SK-N-SH (cell line): Measurements from ENCODE around the gene PPP1R36. TPM values are rescaled to one million over a fixed set of nuclear protein-coding genes. Genes with fewer than 3 reads are reported as not detected.

Experiments
- CTCF ChIA-PET: fragments of 300-600, 350-600 bp; formaldehyde crosslinking; extraction: SDS; loops from one replicate; lab custom pipeline; 2021; lab: Yijun Ruan, JAX
- POLR2A ChIA-PET: fragments of 350-600 bp; sonication (Branson Sonifier 250); formaldehyde crosslinking; extraction: SDS; loops from one replicate; lab custom pipeline; 2020; ENCODE audit warnings: antibody characterized with exemption, inconsistent platforms; lab: Yijun Ruan, JAX
- DNase-seq: peaks from one replicate; pipeline ENCODE4 v3.0.0; 2012
- H2AFZ ChIP-seq: fragments of 200-600 bp; sonication (generic); 2 replicates; pipeline ENCODE4 v1.8.1; 2016; ENCODE audit warnings: antibody characterized with exemption, mild to moderate bottlenecking, low read depth
- H3F3A ChIP-seq: fragments of 200-600 bp; sonication (generic); replicated peaks from 2 replicates; pipeline ENCODE3; 2016; ENCODE audit warnings: antibody characterized with exemption, mild to moderate bottlenecking; ENCODE audit not compliant: insufficient read depth
- H3K27ac ChIP-seq, 2 experiments: fragments of 200-500 bp in 1 of 2; fragments of 200-600 bp in 1 of 2; sonication (Bioruptor generic) in 1 of 2; sonication (generic), shearing (Covaris generic) in 1 of 2; 2 replicates each; pipeline versions ENCODE4 v1.5.1 to v1.6.1; 2014 to 2016; ENCODE audit warnings: low read depth in 2 of 2, inconsistent platforms in 1 of 2, low read length in 1 of 2, mild to moderate bottlenecking in 1 of 2, mixed read lengths in 1 of 2
- H3K27me3 ChIP-seq: fragments of 200-600 bp; sonication (generic), shearing (Covaris generic); 2 replicates; pipeline ENCODE4 v1.6.1; 2016; ENCODE audit warnings: mixed run types; ENCODE audit not compliant: insufficient read depth
- H3K36me3 ChIP-seq, 2 experiments: fragments of 200-500 bp in 1 of 2; fragments of 200-600 bp in 1 of 2; sonication (Bioruptor generic) in 1 of 2; sonication (generic) in 1 of 2; replicated peaks in 1 of 2; 2 replicates each; pipeline versions ENCODE3 to v1.5.1; 2014 to 2016; ENCODE audit warnings: low read length in 1 of 2, mild to moderate bottlenecking in 1 of 2; ENCODE audit not compliant: insufficient read depth in 2 of 2, control insufficient read depth in 1 of 2
- H3K4me1 ChIP-seq, 2 experiments: fragments of 200-500 bp in 1 of 2; fragments of 200-600 bp in 1 of 2; sonication (Bioruptor generic) in 1 of 2; sonication (generic), shearing (Covaris generic) in 1 of 2; 2 replicates each; pipeline versions ENCODE4 v1.5.1 to v1.6.1; 2014 to 2016; ENCODE audit warnings: low read depth in 1 of 2, low read length in 1 of 2, mixed run types in 1 of 2; ENCODE audit not compliant: insufficient read depth in 2 of 2, control insufficient read depth in 1 of 2
- H3K4me2 ChIP-seq: fragments of 200-600 bp; sonication (generic), shearing (Covaris generic); 2 replicates; pipeline ENCODE4 v1.6.1; 2017; ENCODE audit warnings: mixed run types
- H3K4me3 ChIP-seq, 2 experiments: fragments of 200-500 bp in 1 of 2; fragments of 200-600 bp in 1 of 2; sonication (Bioruptor generic) in 1 of 2; sonication (generic), shearing (Covaris generic) in 1 of 2; 2 replicates each; pipeline versions ENCODE4 v1.5.1 to v1.8.1; 2014 to 2016; ENCODE audit warnings: low read depth in 2 of 2, inconsistent platforms in 1 of 2, low read length in 1 of 2, mild to moderate bottlenecking in 1 of 2, mixed read lengths in 1 of 2, moderate library complexity in 1 of 2
- H3K79me2 ChIP-seq: fragments of 200-600 bp; sonication (generic); 2 replicates; pipeline ENCODE4 v1.8.1; 2017; ENCODE audit warnings: mild to moderate bottlenecking; ENCODE audit not compliant: insufficient read depth
- H3K9ac ChIP-seq: fragments of 200-600 bp; sonication (generic); 2 replicates; pipeline ENCODE4 v1.6.1; 2017; ENCODE audit warnings: mixed run types
- H3K9me2 ChIP-seq: fragments of 200-600 bp; sonication (generic); 2 replicates; pipeline ENCODE4 v1.6.1; 2017; ENCODE audit warnings: mixed run types
- H3K9me3 ChIP-seq: fragments of 200-600 bp; sonication (generic); 2 replicates; pipeline ENCODE4 v1.6.1; 2017; ENCODE audit warnings: mixed run types, mild to moderate bottlenecking, moderate library complexity
- H4K20me1 ChIP-seq: fragments of 200-600 bp; sonication (generic); 2 replicates; pipeline ENCODE4 v1.6.1; 2017; ENCODE audit warnings: mild to moderate bottlenecking, mixed run types; ENCODE audit not compliant: insufficient read depth
- CHD2 ChIP-seq: fragments of 150-350 bp; IDR thresholded peaks from 2 replicates; pipeline ENCODE4 v1.6.1; 2018; ENCODE audit warnings: low read length; ENCODE audit not compliant: partially characterized antibody
- EP300 ChIP-seq, 2 experiments: IDR thresholded peaks; 2 replicates each; pipeline versions ENCODE4 v1.4.0 to v1.6.1; 2012; ENCODE audit warnings: borderline replicate concordance in 1 of 2, low read depth in 1 of 2, low read length in 1 of 2
- EZH2phosphoT487 ChIP-seq: fragments of 200-600 bp; sonication (generic); IDR thresholded peaks from 2 replicates; pipeline ENCODE4 v1.6.1; 2017; ENCODE audit warnings: low read depth, mixed run types, mild to moderate bottlenecking, antibody characterized with exemption, moderate library complexity, borderline replicate concordance
- JUND ChIP-seq: IDR thresholded peaks from 2 replicates; pipeline ENCODE4 v1.4.0; 2012
- MAX ChIP-seq: IDR thresholded peaks from 2 replicates; pipeline ENCODE4 v1.4.0; 2012; ENCODE audit warnings: low read depth
- MEF2A ChIP-seq: IDR thresholded peaks from 2 replicates; pipeline ENCODE4 v1.4.0; 2012; ENCODE audit warnings: low read depth, borderline replicate concordance
- NFIC ChIP-seq: IDR thresholded peaks from 2 replicates; pipeline ENCODE4 v1.4.0; 2012; ENCODE audit warnings: borderline replicate concordance
- POLR2AphosphoS5 ChIP-seq: IDR thresholded peaks from 2 replicates; pipeline ENCODE4 v1.6.1; 2012; ENCODE audit warnings: low read depth, low read length
- RCOR1 ChIP-seq: fragments of 150-350 bp; IDR thresholded peaks from 2 replicates; pipeline ENCODE4 v1.6.1; 2017; ENCODE audit warnings: antibody characterized with exemption, low read length
- SMC3 ChIP-seq: IDR thresholded peaks from 2 replicates; pipeline ENCODE4 v1.6.1; 2012; ENCODE audit warnings: low read depth, low read length, improper control_type of control experiment
- TCF12 ChIP-seq: IDR thresholded peaks from 2 replicates; pipeline ENCODE4 v1.4.0; 2012
- TEAD4 ChIP-seq: IDR thresholded peaks from 2 replicates; pipeline ENCODE4 v1.4.0; 2012; ENCODE audit warnings: mild to moderate bottlenecking, borderline replicate concordance; ENCODE audit not compliant: insufficient read depth
- WGBS: methylation state at CpG from one replicate; pipeline ENCODE4 v1.1.6; 2017; ENCODE audit warnings: low lambda C conversion rate; 5-methylcytosine and 5-hydroxymethylcytosine counted together
- polyA plus RNA-seq, 3 experiments: library from polyadenylated mRNA; depleted of rRNA; stranded (reverse); fragments of >200 nt; gene quantifications; 2 replicates each; pipeline ENCODE4 v1.2.3, GENCODE V29; 2012
- TF ChIP-seq, protein P1 (sequence below): fragments of 150-350 bp; IDR thresholded peaks from 2 replicates; pipeline ENCODE4 v1.6.1; 2017; ENCODE audit warnings: antibody characterized with exemption, low read length, low read depth, borderline replicate concordance
- TF ChIP-seq, protein P2 (sequence below): fragments of 200-600 bp; sonication (generic); IDR thresholded peaks from 2 replicates; pipeline ENCODE4 v1.6.1; 2017; ENCODE audit warnings: antibody characterized with exemption, mild to moderate bottlenecking, moderate library complexity
- TF ChIP-seq, protein P3 (sequence below): IDR thresholded peaks from 2 replicates; pipeline ENCODE4; 2012
- TF ChIP-seq, protein P4 (sequence below): fragments of 150-350 bp; IDR thresholded peaks from 2 replicates; pipeline ENCODE4 v1.6.1; 2016; ENCODE audit warnings: mild to moderate bottlenecking, low read depth, low read length
- TF ChIP-seq, protein P5 (sequence below): IDR thresholded peaks from 2 replicates; pipeline ENCODE4 v1.6.1; 2012; ENCODE audit warnings: mild to moderate bottlenecking, low read depth, low read length, moderate library complexity
- TF ChIP-seq, protein P6 (sequence below): IDR thresholded peaks from 2 replicates; pipeline ENCODE4 v1.4.0; 2012; ENCODE audit warnings: low read depth, borderline replicate concordance

PPP1R36 gene
- polyA plus RNA-seq, 1 of the 3 experiments (the other 2 are of a cell fraction): 0.08 TPM

DNA sequence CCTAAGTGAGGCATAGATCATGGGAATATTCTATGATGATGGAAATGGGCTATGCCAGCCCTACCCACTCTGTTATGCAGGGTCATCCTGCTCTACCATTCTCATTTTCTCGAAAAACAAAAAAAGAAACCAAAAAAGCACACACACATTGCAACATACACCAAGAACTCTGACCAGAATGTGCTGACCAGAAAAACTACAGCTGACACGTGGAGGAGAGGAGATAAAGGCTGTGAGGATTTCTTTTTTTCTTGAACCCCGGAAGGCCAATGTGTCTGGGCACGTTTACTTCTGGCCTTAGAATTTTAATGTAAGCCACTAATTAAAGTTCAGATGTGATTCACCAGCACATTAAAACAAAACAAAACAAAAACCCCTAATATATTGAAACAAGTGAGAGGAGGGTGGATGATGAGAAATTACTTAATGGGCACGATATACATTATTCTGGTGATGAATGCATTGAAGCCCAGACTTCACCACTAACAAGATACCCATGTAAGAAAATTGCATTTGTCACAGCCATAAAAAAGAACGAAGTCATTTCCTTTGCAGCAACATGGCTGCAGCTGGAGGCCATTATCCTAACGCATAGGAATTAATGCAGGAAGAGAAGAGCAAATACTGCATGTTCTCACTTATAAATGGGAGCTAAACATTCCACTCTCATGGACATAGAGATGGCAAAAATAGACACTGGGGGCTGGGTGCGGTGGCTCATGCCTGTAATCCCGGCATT, 88.1 kb downstream of the PPP1R36 start:
- Histone ChIP-seq H3K27ac (no peak overlapping the region), H3F3A (peaks cover 3% of the 10 kb centered on the region), H2AFZ (no peak overlapping the region), H3K9me3 (no peaks in the 10 kb centered on the region), H3K9me2 (no peaks in the 10 kb centered on the region), H3K4me2 (no peak overlapping the region), H3K4me1 (peaks cover 0 to 3% of the 10 kb centered on the region in 2 experiments; a peak in 1 of 4 replicates)
- WGBS: 77% methylated on average over 9 of the region's 9 CpGs
- POLR2A ChIA-PET: no interaction called here
- TF ChIP-seq CHD2: no peak
- no peak for TF ChIP-seq EZH2phosphoT487
- TF ChIP-seq TEAD4: no peak
- no peak for TF ChIP-seq NFIC
- TF ChIP-seq, protein P1, sequence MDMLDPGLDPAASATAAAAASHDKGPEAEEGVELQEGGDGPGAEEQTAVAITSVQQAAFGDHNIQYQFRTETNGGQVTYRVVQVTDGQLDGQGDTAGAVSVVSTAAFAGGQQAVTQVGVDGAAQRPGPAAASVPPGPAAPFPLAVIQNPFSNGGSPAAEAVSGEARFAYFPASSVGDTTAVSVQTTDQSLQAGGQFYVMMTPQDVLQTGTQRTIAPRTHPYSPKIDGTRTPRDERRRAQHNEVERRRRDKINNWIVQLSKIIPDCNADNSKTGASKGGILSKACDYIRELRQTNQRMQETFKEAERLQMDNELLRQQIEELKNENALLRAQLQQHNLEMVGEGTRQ: no peak
- TF ChIP-seq, protein P2, sequence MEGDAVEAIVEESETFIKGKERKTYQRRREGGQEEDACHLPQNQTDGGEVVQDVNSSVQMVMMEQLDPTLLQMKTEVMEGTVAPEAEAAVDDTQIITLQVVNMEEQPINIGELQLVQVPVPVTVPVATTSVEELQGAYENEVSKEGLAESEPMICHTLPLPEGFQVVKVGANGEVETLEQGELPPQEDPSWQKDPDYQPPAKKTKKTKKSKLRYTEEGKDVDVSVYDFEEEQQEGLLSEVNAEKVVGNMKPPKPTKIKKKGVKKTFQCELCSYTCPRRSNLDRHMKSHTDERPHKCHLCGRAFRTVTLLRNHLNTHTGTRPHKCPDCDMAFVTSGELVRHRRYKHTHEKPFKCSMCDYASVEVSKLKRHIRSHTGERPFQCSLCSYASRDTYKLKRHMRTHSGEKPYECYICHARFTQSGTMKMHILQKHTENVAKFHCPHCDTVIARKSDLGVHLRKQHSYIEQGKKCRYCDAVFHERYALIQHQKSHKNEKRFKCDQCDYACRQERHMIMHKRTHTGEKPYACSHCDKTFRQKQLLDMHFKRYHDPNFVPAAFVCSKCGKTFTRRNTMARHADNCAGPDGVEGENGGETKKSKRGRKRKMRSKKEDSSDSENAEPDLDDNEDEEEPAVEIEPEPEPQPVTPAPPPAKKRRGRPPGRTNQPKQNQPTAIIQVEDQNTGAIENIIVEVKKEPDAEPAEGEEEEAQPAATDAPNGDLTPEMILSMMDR: no peak
- TF ChIP-seq JUND: no peak
- no peak for TF ChIP-seq POLR2AphosphoS5
- TF ChIP-seq, protein P3, sequence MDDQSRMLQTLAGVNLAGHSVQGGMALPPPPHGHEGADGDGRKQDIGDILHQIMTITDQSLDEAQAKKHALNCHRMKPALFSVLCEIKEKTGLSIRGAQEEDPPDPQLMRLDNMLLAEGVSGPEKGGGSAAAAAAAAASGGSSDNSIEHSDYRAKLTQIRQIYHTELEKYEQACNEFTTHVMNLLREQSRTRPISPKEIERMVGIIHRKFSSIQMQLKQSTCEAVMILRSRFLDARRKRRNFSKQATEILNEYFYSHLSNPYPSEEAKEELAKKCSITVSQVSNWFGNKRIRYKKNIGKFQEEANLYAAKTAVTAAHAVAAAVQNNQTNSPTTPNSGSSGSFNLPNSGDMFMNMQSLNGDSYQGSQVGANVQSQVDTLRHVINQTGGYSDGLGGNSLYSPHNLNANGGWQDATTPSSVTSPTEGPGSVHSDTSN: no peak
- no peak for TF ChIP-seq RCOR1
- no peak for TF ChIP-seq EP300 (IDR thresholded peaks at IDR 0.05; ENCODE audit: borderline replicate concordance in 1 of 2, low read depth in 1 of 2, low read length in 1 of 2)
- TF ChIP-seq MAX: no peak
- no peak for TF ChIP-seq TCF12
- TF ChIP-seq, protein P4, sequence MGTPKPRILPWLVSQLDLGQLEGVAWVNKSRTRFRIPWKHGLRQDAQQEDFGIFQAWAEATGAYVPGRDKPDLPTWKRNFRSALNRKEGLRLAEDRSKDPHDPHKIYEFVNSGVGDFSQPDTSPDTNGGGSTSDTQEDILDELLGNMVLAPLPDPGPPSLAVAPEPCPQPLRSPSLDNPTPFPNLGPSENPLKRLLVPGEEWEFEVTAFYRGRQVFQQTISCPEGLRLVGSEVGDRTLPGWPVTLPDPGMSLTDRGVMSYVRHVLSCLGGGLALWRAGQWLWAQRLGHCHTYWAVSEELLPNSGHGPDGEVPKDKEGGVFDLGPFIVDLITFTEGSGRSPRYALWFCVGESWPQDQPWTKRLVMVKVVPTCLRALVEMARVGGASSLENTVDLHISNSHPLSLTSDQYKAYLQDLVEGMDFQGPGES: no peak
- no peak for TF ChIP-seq MEF2A
- no peak for TF ChIP-seq SMC3
- TF ChIP-seq, protein P5, sequence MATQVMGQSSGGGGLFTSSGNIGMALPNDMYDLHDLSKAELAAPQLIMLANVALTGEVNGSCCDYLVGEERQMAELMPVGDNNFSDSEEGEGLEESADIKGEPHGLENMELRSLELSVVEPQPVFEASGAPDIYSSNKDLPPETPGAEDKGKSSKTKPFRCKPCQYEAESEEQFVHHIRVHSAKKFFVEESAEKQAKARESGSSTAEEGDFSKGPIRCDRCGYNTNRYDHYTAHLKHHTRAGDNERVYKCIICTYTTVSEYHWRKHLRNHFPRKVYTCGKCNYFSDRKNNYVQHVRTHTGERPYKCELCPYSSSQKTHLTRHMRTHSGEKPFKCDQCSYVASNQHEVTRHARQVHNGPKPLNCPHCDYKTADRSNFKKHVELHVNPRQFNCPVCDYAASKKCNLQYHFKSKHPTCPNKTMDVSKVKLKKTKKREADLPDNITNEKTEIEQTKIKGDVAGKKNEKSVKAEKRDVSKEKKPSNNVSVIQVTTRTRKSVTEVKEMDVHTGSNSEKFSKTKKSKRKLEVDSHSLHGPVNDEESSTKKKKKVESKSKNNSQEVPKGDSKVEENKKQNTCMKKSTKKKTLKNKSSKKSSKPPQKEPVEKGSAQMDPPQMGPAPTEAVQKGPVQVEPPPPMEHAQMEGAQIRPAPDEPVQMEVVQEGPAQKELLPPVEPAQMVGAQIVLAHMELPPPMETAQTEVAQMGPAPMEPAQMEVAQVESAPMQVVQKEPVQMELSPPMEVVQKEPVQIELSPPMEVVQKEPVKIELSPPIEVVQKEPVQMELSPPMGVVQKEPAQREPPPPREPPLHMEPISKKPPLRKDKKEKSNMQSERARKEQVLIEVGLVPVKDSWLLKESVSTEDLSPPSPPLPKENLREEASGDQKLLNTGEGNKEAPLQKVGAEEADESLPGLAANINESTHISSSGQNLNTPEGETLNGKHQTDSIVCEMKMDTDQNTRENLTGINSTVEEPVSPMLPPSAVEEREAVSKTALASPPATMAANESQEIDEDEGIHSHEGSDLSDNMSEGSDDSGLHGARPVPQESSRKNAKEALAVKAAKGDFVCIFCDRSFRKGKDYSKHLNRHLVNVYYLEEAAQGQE: no peak
- TF ChIP-seq, protein P6, sequence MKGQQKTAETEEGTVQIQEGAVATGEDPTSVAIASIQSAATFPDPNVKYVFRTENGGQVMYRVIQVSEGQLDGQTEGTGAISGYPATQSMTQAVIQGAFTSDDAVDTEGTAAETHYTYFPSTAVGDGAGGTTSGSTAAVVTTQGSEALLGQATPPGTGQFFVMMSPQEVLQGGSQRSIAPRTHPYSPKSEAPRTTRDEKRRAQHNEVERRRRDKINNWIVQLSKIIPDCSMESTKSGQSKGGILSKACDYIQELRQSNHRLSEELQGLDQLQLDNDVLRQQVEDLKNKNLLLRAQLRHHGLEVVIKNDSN: no peak
- TF ChIP-seq, all 33 proteins: peak for 0
- Histone ChIP-seq H3K79me2 (no peaks in the 10 kb centered on the region), H4K20me1 (no peaks in the 10 kb centered on the region), H3K27me3 (no peaks in the 10 kb centered on the region), H3K9ac (no peak overlapping the region), H3K4me3 (no peak overlapping the region), H3K36me3 (no peaks in the 10 kb centered on the region)
- no peak for DNase-seq
- CTCF ChIA-PET: interaction anchor here (0.7 to 2.9 kb wide), 29 partner anchors 8 to 344 kb away, joined by 3 to 64 read pairs (median 6); partner anchors contain the start of gene ESR2
